Airway epithelial cell (primary cell): Measurements from ENCODE around the gene LIN28B. TPM values are rescaled to one million over a fixed set of nuclear protein-coding genes. Genes with fewer than 3 reads are reported as not detected.

Source experiments
- total RNA-seq: library from RNA; depleted of rRNA; stranded (reverse); fragments of >200 nt; gene quantifications from 2 replicates; pipeline ENCODE4 v1.2.3, GENCODE V29; 2015

The LIN28B gene, protein sequence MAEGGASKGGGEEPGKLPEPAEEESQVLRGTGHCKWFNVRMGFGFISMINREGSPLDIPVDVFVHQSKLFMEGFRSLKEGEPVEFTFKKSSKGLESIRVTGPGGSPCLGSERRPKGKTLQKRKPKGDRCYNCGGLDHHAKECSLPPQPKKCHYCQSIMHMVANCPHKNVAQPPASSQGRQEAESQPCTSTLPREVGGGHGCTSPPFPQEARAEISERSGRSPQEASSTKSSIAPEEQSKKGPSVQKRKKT
- not detected in 2 replicates for total RNA-seq

DNA sequence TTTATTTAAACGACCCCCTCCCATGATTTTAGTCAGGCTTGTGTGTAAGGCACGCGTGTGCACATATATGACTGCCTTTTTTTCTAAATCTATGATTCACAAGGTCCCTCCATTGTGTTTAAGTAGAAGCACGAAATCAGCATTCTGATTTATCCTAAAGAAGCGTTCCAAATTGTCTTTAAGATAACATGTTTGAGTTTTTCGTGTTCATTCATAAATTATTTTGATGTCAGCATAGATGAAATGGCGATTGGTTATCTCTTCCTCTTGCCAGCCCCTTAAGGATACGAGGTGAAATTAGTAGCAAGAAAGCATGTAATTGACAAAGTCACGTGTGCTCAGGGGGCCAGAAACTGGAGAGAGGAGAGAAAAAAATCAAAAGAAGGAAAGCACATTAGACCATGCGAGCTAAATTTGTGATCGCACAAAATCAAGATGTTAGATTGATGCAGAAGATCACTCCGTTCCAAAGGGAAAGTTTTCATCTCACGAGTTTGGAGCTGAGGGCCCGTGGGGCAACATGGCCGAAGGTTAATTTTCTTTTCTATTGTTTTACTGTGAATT lies at the start of gene LIN28B:
Gene LIN28B, plus strand, starts transcription at position 377 of the 564 bp plus-strand sequence. Its CDS starts 144 bp downstream, at position 521.

Other genes with a start within 250 kb of the LIN28B start
- gene HACE1, start 97.2 kb upstream of the LIN28B start, total RNA-seq = 6.7 and 10.2 TPM in 2 replicates
- gene POPDC3, start 222.9 kb downstream of the LIN28B start, total RNA-seq = 1.5 and 3.3 TPM in 2 replicates